ENCODE results near the gene ZNF33A. TPM values are rescaled to one million over a fixed set of nuclear protein-coding genes. Genes with fewer than 3 reads are reported as not detected.

ZNF33A gene
- 33.9 and 36.3 TPM in 2 replicates for total RNA-seq (2022)
- Bru-seq, nascent RNA: percentile 91 among the genes with signal in this experiment
- percentile 92 among the genes with signal in this experiment for BruChase-seq, experiment 1, labeled RNA remaining after a 2-hour chase
- percentile 86 among the genes with signal in this experiment for BruChase-seq, experiment 2, labeled RNA remaining after a 6-hour chase
- long read RNA-seq, full-length matches to known transcripts: 5 of 27 reads
- long read RNA-seq, partial matches to known transcripts: 2 of 27 reads
- long read RNA-seq, other reads (novel, unspliced or antisense): 20 of 27 reads

DNA sequence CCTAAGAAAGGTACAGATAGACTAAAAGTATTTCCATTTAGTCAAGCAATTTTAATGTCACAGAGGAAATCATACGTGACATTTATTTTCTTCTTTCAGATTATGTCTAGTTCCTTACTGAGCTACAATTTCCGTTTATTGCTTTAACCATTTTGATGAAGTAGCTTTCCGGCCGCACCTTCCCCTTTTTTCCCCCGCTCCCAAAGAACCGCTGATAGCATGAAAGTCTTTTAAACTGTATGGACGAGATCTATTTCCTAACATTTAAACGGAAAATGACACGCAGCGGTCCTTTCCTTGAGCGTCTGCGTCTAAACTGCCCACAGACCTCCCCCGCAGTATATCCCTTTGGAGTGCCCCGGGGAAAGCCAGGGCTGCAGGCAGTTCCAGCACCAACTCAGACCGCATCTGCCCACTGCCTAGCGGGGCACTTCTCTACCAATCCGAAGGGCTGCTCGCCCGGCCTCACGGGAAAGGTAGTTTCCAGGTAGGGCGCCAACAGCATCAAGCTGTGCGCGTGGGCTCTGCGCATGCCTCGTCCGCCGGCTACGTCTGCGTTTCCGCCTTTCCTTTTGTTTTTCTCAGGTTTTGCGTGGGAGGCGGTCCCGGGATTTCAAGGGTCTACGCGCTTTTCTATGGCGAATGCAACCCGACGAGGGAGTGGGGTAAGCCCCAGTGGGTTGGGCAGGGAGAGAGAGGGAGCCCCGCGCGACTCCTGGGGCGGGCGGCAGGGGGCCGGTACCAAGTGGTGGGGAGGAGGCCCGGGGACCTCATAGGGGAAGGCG lies at the start of gene ZNF33A:
Gene ZNF33A, plus strand, starts transcription at position 557 of the 785 bp plus-strand sequence. CDS start 1,667 bp downstream, outside the sequence.
- TSS peak; percentile 86 for BruUV-seq (replicated peaks)
- H3K9me3 Mint-ChIP-seq (ENCODE audit: unreplicated experiment): peaks cover 9% of the 10 kb centered on the region
- H3K4me1 Mint-ChIP-seq (ENCODE audit: low read depth, unreplicated experiment): peaks cover 7% of the 10 kb centered on the region
- TF ChIP-seq, protein P1, sequence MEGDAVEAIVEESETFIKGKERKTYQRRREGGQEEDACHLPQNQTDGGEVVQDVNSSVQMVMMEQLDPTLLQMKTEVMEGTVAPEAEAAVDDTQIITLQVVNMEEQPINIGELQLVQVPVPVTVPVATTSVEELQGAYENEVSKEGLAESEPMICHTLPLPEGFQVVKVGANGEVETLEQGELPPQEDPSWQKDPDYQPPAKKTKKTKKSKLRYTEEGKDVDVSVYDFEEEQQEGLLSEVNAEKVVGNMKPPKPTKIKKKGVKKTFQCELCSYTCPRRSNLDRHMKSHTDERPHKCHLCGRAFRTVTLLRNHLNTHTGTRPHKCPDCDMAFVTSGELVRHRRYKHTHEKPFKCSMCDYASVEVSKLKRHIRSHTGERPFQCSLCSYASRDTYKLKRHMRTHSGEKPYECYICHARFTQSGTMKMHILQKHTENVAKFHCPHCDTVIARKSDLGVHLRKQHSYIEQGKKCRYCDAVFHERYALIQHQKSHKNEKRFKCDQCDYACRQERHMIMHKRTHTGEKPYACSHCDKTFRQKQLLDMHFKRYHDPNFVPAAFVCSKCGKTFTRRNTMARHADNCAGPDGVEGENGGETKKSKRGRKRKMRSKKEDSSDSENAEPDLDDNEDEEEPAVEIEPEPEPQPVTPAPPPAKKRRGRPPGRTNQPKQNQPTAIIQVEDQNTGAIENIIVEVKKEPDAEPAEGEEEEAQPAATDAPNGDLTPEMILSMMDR (IDR thresholded peaks at IDR 0.05; ENCODE audit: insufficient read depth in 1 of 2, low read depth in 1 of 2, low read length in 1 of 2, severe bottlenecking in 1 of 2, unreplicated experiment in 1 of 2): peak in 1 of 2 experiments; percentile 30
- Histone ChIP-seq H3K4me3 (ENCODE audit: low read depth, low read length) (peak within 1 kb of the TSS; percentile 50), H3K9me3 (no peaks in the 10 kb centered on the region), H3K27me3 (replicated peaks; ENCODE audit: control insufficient read depth, insufficient read depth, low read length) (no peaks in the 10 kb centered on the region), H3K36me3 (ENCODE audit: control insufficient read depth, insufficient read depth, low read length) (no peaks in the 10 kb centered on the region), H3K4me1 (no peaks in the 10 kb centered on the region)
- peak within 1 kb of the TSS; percentile 97 for H3K27ac Mint-ChIP-seq (ENCODE audit: unreplicated experiment)
- DNase-seq: peak; percentile 94 to 96
- intact Hi-C loops (cut with micrococcal nuclease; ENCODE audit: unreplicated experiment): loop anchor here (1.0 to 10.0 kb wide), 5 partner anchors 34 to 1106 kb away; partner anchors contain the start of genes ZNF248, ZNF25 and ZNF37A
- ChIA-PET CTCF (interaction anchor here (1.3 to 1.4 kb wide), 2 partner anchors 33 to 355 kb away, joined by 5 to 14 read pairs; partner anchors contain the start of gene ZNF25), POLR2A (interaction anchor here (0.6 to 0.9 kb wide), 3 partner anchors 33 to 83 kb away, joined by 3 to 4 read pairs (median 3); partner anchors contain the start of gene ZNF25)
- peaks cover 39% of the 10 kb centered on the region for H3K36me3 Mint-ChIP-seq (ENCODE audit: insufficient read depth, unreplicated experiment)
- H3K4me3 Mint-ChIP-seq (ENCODE audit: unreplicated experiment): peak within 1 kb of the TSS; percentile 88
- no peaks in the 10 kb centered on the region for H3K27me3 Mint-ChIP-seq (ENCODE audit: insufficient read depth, unreplicated experiment)

DNA sequence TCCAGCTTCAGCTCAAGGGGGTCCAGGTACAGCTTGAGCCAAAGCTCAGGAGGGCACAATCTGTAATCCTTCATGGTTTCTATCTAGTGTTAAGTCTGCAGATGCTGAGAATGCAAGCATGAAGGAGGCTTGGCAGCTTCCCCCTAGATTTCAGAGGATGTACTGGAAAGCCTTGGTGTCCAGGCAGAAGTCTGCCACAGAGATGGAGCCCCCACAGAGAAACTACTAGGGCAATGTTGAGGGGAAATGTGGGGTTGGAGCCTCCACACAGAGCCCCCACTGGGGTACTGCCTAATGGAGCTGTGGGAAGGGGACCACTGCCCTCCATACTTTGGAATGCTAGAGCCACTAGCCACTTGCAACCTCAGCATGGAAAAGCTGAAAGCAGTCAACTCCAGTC lies 45.5 kb upstream of the ZNF33A start:
- Histone ChIP-seq H3K36me3 (ENCODE audit: control insufficient read depth, insufficient read depth, low read length) (no peaks in the 10 kb centered on the region), H3K9me3 (peaks cover 37% of the 10 kb centered on the region), H3K4me3 (ENCODE audit: low read depth, low read length) (no peak overlapping the region), H3K27me3 (replicated peaks; ENCODE audit: control insufficient read depth, insufficient read depth, low read length) (no peaks in the 10 kb centered on the region), H3K4me1 (no peaks in the 10 kb centered on the region)
- ChIA-PET CTCF (no interaction called here), POLR2A (no interaction called here)
- no peak for DNase-seq
- Mint-ChIP-seq H3K9me3 (ENCODE audit: unreplicated experiment) (peaks cover 42% of the 10 kb centered on the region), H3K27me3 (ENCODE audit: insufficient read depth, unreplicated experiment) (no peaks in the 10 kb centered on the region), H3K4me1 (ENCODE audit: low read depth, unreplicated experiment) (peaks cover 6% of the 10 kb centered on the region), H3K36me3 (ENCODE audit: insufficient read depth, unreplicated experiment) (peaks cover 6% of the 10 kb centered on the region), H3K27ac (ENCODE audit: unreplicated experiment) (no peak overlapping the region), H3K4me3 (ENCODE audit: unreplicated experiment) (no peak overlapping the region)
- intact Hi-C loops (cut with micrococcal nuclease; ENCODE audit: unreplicated experiment): no loop called here
- no TSS peak for BruUV-seq (replicated peaks)
- TF ChIP-seq, protein P1 (IDR thresholded peaks at IDR 0.05; ENCODE audit: insufficient read depth in 1 of 2, low read depth in 1 of 2, low read length in 1 of 2, severe bottlenecking in 1 of 2, unreplicated experiment in 1 of 2): no peak

DNA sequence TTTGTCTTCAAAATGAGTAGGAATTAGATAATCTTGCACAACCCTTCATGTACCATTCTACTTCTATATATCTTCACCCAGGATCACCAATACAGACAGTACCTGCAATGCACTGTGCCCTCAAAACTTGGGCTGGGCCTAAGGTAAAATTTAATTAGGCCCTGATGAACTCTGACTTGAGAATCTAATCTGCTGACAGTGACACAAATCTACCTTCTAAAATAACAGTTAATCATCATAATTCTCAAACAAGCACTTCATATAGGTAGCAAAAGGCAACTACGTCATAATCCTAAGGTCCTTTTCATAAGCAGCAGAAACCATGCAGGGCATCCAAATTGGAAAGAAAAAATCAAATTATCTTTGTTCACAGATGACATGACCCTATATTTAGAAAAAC lies 38.1 kb upstream of the ZNF33A start:
- 0 out of 2 replicates have a peak, but pooled peaks cover 3% of the 10 kb centered on the region for H3K9me3 ChIP-seq
- intact Hi-C loops (cut with micrococcal nuclease; ENCODE audit: unreplicated experiment): no loop called here
- Mint-ChIP-seq H3K4me3 (ENCODE audit: unreplicated experiment) (no peak overlapping the region), H3K4me1 (ENCODE audit: low read depth, unreplicated experiment) (peaks cover 7% of the 10 kb centered on the region), H3K27me3 (ENCODE audit: insufficient read depth, unreplicated experiment) (no peaks in the 10 kb centered on the region), H3K9me3 (ENCODE audit: unreplicated experiment) (no peaks in the 10 kb centered on the region), H3K27ac (ENCODE audit: unreplicated experiment) (no peak overlapping the region), H3K36me3 (ENCODE audit: insufficient read depth, unreplicated experiment) (peaks cover 8% of the 10 kb centered on the region)
- no peak overlapping the region for H3K4me3 ChIP-seq (ENCODE audit: low read depth, low read length)
- no peaks in the 10 kb centered on the region for H3K4me1 ChIP-seq
- no peaks in the 10 kb centered on the region for H3K27me3 ChIP-seq (replicated peaks; ENCODE audit: control insufficient read depth, insufficient read depth, low read length)
- no peak for DNase-seq
- CTCF ChIA-PET: no interaction called here
- POLR2A ChIA-PET: no interaction called here
- BruUV-seq (replicated peaks): no TSS peak
- TF ChIP-seq, protein P1 (IDR thresholded peaks at IDR 0.05; ENCODE audit: insufficient read depth in 1 of 2, low read depth in 1 of 2, low read length in 1 of 2, severe bottlenecking in 1 of 2, unreplicated experiment in 1 of 2): no peak
- no peaks in the 10 kb centered on the region for H3K36me3 ChIP-seq (ENCODE audit: control insufficient read depth, insufficient read depth, low read length)
